HFFc6 (cell line): ENCODE data around the gene TP63. TPM values are rescaled to one million over a fixed set of nuclear protein-coding genes. Genes with fewer than 3 reads are reported as not detected.
"Not testable (repeated sequence)": the region's sequence is repeated elsewhere in the genome, so short reads cannot be mapped to it uniquely, and the experiment has no call there.

Source experiments
- DNase-seq: peaks from one replicate; pipeline ENCODE4 v3.0.0-alpha.2; 2018
- H3K27ac Mint-ChIP-seq: 2 replicates; pipeline ENCODE4 v1.8.0; 2020; ENCODE audit warnings: mild to moderate bottlenecking, mixed read lengths
- H3K27me3 Mint-ChIP-seq: 2 replicates; pipeline ENCODE4 v1.8.0; 2021; ENCODE audit warnings: mild to moderate bottlenecking, moderate library complexity, mixed read lengths; ENCODE audit not compliant: insufficient read depth
- H3K36me3 Mint-ChIP-seq: 2 replicates; pipeline ENCODE4 v1.8.0; 2021; ENCODE audit warnings: low read depth, mixed read lengths
- H3K4me1 Mint-ChIP-seq: 2 replicates; pipeline ENCODE4 v1.8.0; 2020; ENCODE audit warnings: low read depth, mixed read lengths
- H3K4me3 Mint-ChIP-seq: 2 replicates; pipeline ENCODE4 v1.8.0; 2020; ENCODE audit warnings: mild to moderate bottlenecking, moderate library complexity, mixed read lengths
- H3K9me3 Mint-ChIP-seq: 2 replicates; pipeline ENCODE4 v1.8.0; 2020; ENCODE audit warnings: mild to moderate bottlenecking, mixed read lengths
- total RNA-seq, 6 experiments: library from RNA; stranded (reverse); fragmentation: NEBNext Ultra II Directional; extraction: Animal tissue kit (Norgen Biotek cat#: 25700); gene quantifications; 2 replicates in 1 of 6; 3 replicates in 5 of 6; pipeline ENCODE4 v1.2.3, GENCODE V29; 2021
- TF ChIP-seq, protein P1 (sequence below): fragments of 200-600 bp; sonication (generic); IDR thresholded peaks from 2 replicates; pipeline ENCODE4 v1.5.0; 2021; ENCODE audit warnings: antibody characterized with exemption, mild to moderate bottlenecking

The TP63 gene
- total RNA-seq, 6 experiments from 2014 or later: not detected

- H3K27me3 Mint-ChIP-seq: no peaks in the 10 kb centered on the region; the same call in none of the 2 replicates
- H3K4me3 Mint-ChIP-seq: no peak overlapping the region
- no peak overlapping the region for H3K27ac Mint-ChIP-seq
- peaks cover 3% of the 10 kb centered on the region; the same call in 1 of the 2 replicates for H3K36me3 Mint-ChIP-seq
- DNase-seq: no peak
- TF ChIP-seq, protein P1, sequence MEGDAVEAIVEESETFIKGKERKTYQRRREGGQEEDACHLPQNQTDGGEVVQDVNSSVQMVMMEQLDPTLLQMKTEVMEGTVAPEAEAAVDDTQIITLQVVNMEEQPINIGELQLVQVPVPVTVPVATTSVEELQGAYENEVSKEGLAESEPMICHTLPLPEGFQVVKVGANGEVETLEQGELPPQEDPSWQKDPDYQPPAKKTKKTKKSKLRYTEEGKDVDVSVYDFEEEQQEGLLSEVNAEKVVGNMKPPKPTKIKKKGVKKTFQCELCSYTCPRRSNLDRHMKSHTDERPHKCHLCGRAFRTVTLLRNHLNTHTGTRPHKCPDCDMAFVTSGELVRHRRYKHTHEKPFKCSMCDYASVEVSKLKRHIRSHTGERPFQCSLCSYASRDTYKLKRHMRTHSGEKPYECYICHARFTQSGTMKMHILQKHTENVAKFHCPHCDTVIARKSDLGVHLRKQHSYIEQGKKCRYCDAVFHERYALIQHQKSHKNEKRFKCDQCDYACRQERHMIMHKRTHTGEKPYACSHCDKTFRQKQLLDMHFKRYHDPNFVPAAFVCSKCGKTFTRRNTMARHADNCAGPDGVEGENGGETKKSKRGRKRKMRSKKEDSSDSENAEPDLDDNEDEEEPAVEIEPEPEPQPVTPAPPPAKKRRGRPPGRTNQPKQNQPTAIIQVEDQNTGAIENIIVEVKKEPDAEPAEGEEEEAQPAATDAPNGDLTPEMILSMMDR: no peak
- peaks cover 10% of the 10 kb centered on the region for H3K9me3 Mint-ChIP-seq
- H3K4me1 Mint-ChIP-seq: no peaks in the 10 kb centered on the region
Observed at GRCh38 chr3:189598530-189599225, 32.5 kb upstream of the TP63 start.

- Mint-ChIP-seq H3K27me3 (no peaks in the 10 kb centered on the region; the same call in none of the 2 replicates), H3K4me1 (no peaks in the 10 kb centered on the region), H3K9me3 (peaks cover 13% of the 10 kb centered on the region), H3K4me3 (no peak overlapping the region), H3K36me3 (no peaks in the 10 kb centered on the region), H3K27ac (no peak overlapping the region)
- DNase-seq: no peak
- TF ChIP-seq, protein P1: no peak
Observed at GRCh38 chr3:189602471-189602870, 28.7 kb upstream of the TP63 start.

DNA sequence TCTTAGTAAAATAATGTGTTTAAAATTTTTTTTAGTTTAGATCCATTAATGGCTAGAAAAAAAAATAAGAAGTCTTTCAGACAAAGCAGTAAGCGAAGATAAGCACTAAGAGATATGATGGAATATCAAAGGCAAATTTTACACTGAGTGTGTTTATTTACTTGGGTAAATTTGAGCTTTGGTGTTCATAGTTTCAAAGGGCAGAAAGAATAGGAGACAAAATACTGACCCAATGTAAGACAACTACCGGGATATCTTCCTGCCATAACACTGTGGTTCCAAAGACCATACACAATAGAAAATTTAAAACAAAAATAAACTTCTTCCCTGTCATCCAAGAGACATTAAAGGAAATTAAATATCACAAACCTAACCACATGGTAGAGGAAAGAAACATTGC is 25.5 kb upstream of the TP63 start:
- peaks cover 23% of the 10 kb centered on the region for H3K9me3 Mint-ChIP-seq
- no peaks in the 10 kb centered on the region for H3K4me1 Mint-ChIP-seq
- no peaks in the 10 kb centered on the region for H3K36me3 Mint-ChIP-seq
- no peak overlapping the region for H3K27ac Mint-ChIP-seq
- TF ChIP-seq, protein P1: no peak
- H3K27me3 Mint-ChIP-seq: no peaks in the 10 kb centered on the region; the same call in 1 of the 2 replicates
- no peak for DNase-seq
- no peak overlapping the region for H3K4me3 Mint-ChIP-seq

GRCh38 chr3:189606774-189607173 is 24.4 kb upstream of the TP63 start:
- H3K9me3 Mint-ChIP-seq: peaks cover 32% of the 10 kb centered on the region
- no peaks in the 10 kb centered on the region for H3K4me1 Mint-ChIP-seq
- DNase-seq: no peak
- H3K4me3 Mint-ChIP-seq: no peak overlapping the region
- TF ChIP-seq, protein P1: no peak
- H3K27ac Mint-ChIP-seq: no peak overlapping the region
- H3K27me3 Mint-ChIP-seq: no peaks in the 10 kb centered on the region
- no peaks in the 10 kb centered on the region for H3K36me3 Mint-ChIP-seq

- not testable (repeated sequence) for H3K4me1 Mint-ChIP-seq, DNase-seq, H3K36me3 Mint-ChIP-seq, H3K27ac Mint-ChIP-seq, H3K27me3 Mint-ChIP-seq, H3K4me3 Mint-ChIP-seq
- H3K9me3 Mint-ChIP-seq: peaks cover 48% of the 10 kb centered on the region
Observed at GRCh38 chr3:189612641-189613040, 18.5 kb upstream of the TP63 start.

GRCh38 chr3:189613122-189613521 is 18.1 kb upstream of the TP63 start:
- TF ChIP-seq, protein P1: no peak
- no peaks in the 10 kb centered on the region for H3K36me3 Mint-ChIP-seq
- DNase-seq: no peak

More at GRCh38 chr3:189613122-189613521, 18.1 kb upstream of the TP63 start:
- no peak overlapping the region for H3K4me3 Mint-ChIP-seq
- H3K9me3 Mint-ChIP-seq: peaks cover 48% of the 10 kb centered on the region
- H3K27me3 Mint-ChIP-seq: peaks cover 1% of the 10 kb centered on the region; the same call in 1 of the 2 replicates
- no peak overlapping the region for H3K27ac Mint-ChIP-seq
- no peaks in the 10 kb centered on the region for H3K4me1 Mint-ChIP-seq
